Endodermal cell (in vitro differentiated cells): ENCODE results near the gene CD68. TPM values are rescaled to one million over a fixed set of nuclear protein-coding genes. Genes with fewer than 3 reads are reported as not detected.

Source experiments
- DNase-seq: peaks from one replicate; pipeline ENCODE4 v3.0.0-alpha.2; 2017
- H3K27ac ChIP-seq: 2 replicates; pipeline ENCODE4 v1.5.1; 2013; ENCODE audit warnings: mild to moderate bottlenecking, low read depth, low read length, moderate library complexity
- H3K27me3 ChIP-seq: 2 replicates; pipeline ENCODE4 v1.6.1; 2013; ENCODE audit warnings: mild to moderate bottlenecking, low read length, moderate library complexity; ENCODE audit not compliant: insufficient read depth, control insufficient read depth, poor library complexity, severe bottlenecking
- H3K36me3 ChIP-seq: 2 replicates; pipeline ENCODE4 v1.7.0; 2013; ENCODE audit warnings: mild to moderate bottlenecking, low read length, moderate library complexity; ENCODE audit not compliant: control insufficient read depth, insufficient read depth
- H3K4me1 ChIP-seq: one replicate; pipeline ENCODE4 v1.7.0; 2013; ENCODE audit warnings: low read length; ENCODE audit not compliant: control insufficient read depth, insufficient read depth
- H3K4me3 ChIP-seq: 2 replicates; pipeline ENCODE4 v1.5.1; 2013; ENCODE audit warnings: mild to moderate bottlenecking, low read length, moderate library complexity
- H3K9ac ChIP-seq: 2 replicates; pipeline ENCODE4 v1.6.1; 2013; ENCODE audit warnings: mild to moderate bottlenecking, low read length, moderate library complexity; ENCODE audit not compliant: poor library complexity, severe bottlenecking; ENCODE audit errors: extremely low read depth
- H3K9me3 ChIP-seq: 2 replicates; pipeline ENCODE4 v1.6.1; 2013; ENCODE audit warnings: mild to moderate bottlenecking, low read length, moderate library complexity; ENCODE audit not compliant: control insufficient read depth
- H3K27ac Mint-ChIP-seq: 2 replicates; pipeline ENCODE4 v1.8.0; 2020; ENCODE audit warnings: mixed read lengths
- H3K27me3 Mint-ChIP-seq: 2 replicates; pipeline ENCODE4 v1.8.0; 2021; ENCODE audit warnings: mild to moderate bottlenecking, mixed read lengths; ENCODE audit not compliant: insufficient read depth
- H3K36me3 Mint-ChIP-seq: 2 replicates; pipeline ENCODE4 v1.8.0; 2020; ENCODE audit warnings: low read depth, mixed read lengths
- H3K4me1 Mint-ChIP-seq: 2 replicates; pipeline ENCODE4 v1.8.0; 2020; ENCODE audit warnings: mixed read lengths
- H3K4me3 Mint-ChIP-seq: 2 replicates; pipeline ENCODE4 v1.8.0; 2020; ENCODE audit warnings: mild to moderate bottlenecking, moderate library complexity, mixed read lengths
- H3K9me3 Mint-ChIP-seq: 2 replicates; pipeline ENCODE4 v1.8.0; 2020; ENCODE audit warnings: mild to moderate bottlenecking, mixed read lengths
- WGBS, 2 experiments: methylation state at CpG; one replicate each; pipeline versions ENCODE4 v1.1.5 to v1.1.7; 2013; ENCODE audit warnings: missing lambda C conversion rate in 2 of 2, mixed read lengths in 1 of 2; ENCODE audit not compliant: insufficient coverage in 1 of 2, insufficient read length in 1 of 2; 5-methylcytosine and 5-hydroxymethylcytosine counted together
- total RNA-seq, 2 donors: library from RNA; stranded (reverse); fragmentation: NEBNext Ultra II Directional in 1 of 2; extraction: Animal tissue kit (Norgen Biotek cat#: 25700) in 1 of 2; gene quantifications; 2 replicates in 1 of 2; 3 replicates in 1 of 2; pipeline ENCODE4 v1.2.1, GENCODE V29; 2021
- TF ChIP-seq, protein P1 (sequence below): fragments of 200-600 bp; sonication (generic); conservative IDR thresholded peaks from 2 replicates; pipeline ENCODE4 v1.5.0; 2021; ENCODE audit warnings: antibody characterized with exemption, mild to moderate bottlenecking

CD68 gene
- total RNA-seq, 2 donors from 2014 or later: 0.44 TPM; not detected in 1

DNA sequence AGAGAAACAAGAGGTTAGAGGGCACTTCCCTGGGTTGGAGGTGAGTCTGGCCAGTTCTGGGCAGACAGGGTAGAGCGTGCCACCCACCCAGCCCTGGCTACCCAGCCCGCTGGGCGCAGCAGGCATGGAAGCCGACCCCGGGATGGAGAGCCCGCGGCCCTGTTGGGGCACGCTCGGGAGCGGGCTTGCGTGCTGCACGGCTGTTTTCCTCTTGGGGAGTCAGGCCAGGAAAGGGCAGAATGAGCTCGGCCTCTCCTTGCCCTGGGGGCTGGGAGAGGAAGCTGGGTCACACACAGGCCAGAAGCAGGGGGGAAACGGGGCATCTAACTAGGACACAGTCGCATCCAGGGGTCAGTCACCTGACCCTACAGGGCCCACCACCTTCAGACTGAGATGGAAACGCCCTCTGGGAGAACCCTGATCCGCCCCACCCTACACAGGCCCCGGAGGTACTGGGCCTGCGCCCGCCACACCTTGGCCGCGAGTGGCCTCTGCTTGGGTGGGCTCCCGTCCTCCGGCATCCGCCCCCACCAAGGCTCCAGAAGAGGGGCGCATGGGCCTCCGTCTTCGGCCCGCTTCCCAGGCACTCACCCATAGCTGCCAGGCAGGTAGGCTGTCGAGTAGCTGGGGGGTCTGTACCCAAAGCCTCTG is 9.2 kb downstream of the CD68 start:
- Mint-ChIP-seq H3K36me3 (peaks cover 41% of the 10 kb centered on the region), H3K27ac (no peak overlapping the region), H3K4me3 (peak overlapping the region; percentile 53), H3K27me3 (no peaks in the 10 kb centered on the region), H3K4me1 (peaks cover 24% of the 10 kb centered on the region), H3K9me3 (no peaks in the 10 kb centered on the region)
- TF ChIP-seq, protein P1, sequence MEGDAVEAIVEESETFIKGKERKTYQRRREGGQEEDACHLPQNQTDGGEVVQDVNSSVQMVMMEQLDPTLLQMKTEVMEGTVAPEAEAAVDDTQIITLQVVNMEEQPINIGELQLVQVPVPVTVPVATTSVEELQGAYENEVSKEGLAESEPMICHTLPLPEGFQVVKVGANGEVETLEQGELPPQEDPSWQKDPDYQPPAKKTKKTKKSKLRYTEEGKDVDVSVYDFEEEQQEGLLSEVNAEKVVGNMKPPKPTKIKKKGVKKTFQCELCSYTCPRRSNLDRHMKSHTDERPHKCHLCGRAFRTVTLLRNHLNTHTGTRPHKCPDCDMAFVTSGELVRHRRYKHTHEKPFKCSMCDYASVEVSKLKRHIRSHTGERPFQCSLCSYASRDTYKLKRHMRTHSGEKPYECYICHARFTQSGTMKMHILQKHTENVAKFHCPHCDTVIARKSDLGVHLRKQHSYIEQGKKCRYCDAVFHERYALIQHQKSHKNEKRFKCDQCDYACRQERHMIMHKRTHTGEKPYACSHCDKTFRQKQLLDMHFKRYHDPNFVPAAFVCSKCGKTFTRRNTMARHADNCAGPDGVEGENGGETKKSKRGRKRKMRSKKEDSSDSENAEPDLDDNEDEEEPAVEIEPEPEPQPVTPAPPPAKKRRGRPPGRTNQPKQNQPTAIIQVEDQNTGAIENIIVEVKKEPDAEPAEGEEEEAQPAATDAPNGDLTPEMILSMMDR: no peak
- H3K4me3 ChIP-seq: peak overlapping the region; percentile 45
- no peak overlapping the region for H3K27ac ChIP-seq
- H3K36me3 ChIP-seq: peaks cover 66% of the 10 kb centered on the region
- H3K9ac ChIP-seq: no peak overlapping the region
- H3K4me1 ChIP-seq: peaks cover 12% of the 10 kb centered on the region
- peak; percentile 74 for DNase-seq
- H3K27me3 ChIP-seq: no peaks in the 10 kb centered on the region
- 88 to 92% methylated on average over 8 to 30 of the region's 30 CpGs for WGBS, 2 experiments
- H3K9me3 ChIP-seq: no peaks in the 10 kb centered on the region

DNA sequence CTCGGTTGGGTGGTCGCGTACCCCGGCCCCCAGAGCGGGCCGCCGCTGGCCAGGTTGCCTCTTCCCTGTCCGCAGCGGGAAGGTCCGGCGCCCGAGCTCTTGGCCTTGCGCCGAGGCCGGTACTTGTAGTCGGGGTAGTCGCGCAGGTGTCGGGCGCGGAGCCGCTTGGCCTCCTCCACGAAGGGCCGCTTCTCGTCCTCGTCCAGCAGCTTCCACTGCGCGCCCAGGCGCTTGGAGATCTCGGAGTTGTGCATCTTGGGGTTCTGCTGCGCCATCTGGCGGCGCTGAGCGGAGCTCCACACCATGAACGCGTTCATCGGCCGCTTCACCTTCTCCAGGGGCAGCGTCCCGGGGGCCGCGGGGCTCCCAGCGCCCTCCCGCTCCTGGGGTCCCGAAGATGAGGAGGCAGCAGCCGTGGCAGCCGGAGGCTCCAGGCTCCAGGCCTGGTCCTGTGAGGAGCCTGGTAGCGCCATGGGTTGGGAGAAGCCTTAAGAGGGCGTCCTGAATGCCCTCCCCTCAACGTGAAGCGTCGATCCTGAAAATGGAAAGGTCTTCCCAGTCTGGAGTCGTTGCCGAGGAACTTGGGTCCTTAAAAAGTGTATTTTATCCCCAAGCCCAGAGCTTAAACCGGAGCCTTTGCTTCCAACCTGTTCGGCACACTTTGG is 9.9 kb downstream of the CD68 start:
- Histone ChIP-seq H3K27me3 (no peaks in the 10 kb centered on the region), H3K9me3 (no peaks in the 10 kb centered on the region), H3K36me3 (peaks cover 72% of the 10 kb centered on the region), H3K4me1 (peaks cover 12% of the 10 kb centered on the region), H3K4me3 (peak overlapping the region; percentile 45), H3K9ac (peak overlapping the region; percentile 3), H3K27ac (no peak overlapping the region)
- peak; percentile 97 for DNase-seq
- Mint-ChIP-seq H3K36me3 (peaks cover 48% of the 10 kb centered on the region), H3K9me3 (no peaks in the 10 kb centered on the region), H3K4me1 (peaks cover 23% of the 10 kb centered on the region), H3K27me3 (no peaks in the 10 kb centered on the region), H3K4me3 (peak overlapping the region; percentile 53), H3K27ac (peak overlapping the region; percentile 80)
- 49 to 68% methylated on average over 32 to 56 of the region's 56 CpGs for WGBS, 2 experiments
- TF ChIP-seq, protein P1: peak; percentile 95

DNA sequence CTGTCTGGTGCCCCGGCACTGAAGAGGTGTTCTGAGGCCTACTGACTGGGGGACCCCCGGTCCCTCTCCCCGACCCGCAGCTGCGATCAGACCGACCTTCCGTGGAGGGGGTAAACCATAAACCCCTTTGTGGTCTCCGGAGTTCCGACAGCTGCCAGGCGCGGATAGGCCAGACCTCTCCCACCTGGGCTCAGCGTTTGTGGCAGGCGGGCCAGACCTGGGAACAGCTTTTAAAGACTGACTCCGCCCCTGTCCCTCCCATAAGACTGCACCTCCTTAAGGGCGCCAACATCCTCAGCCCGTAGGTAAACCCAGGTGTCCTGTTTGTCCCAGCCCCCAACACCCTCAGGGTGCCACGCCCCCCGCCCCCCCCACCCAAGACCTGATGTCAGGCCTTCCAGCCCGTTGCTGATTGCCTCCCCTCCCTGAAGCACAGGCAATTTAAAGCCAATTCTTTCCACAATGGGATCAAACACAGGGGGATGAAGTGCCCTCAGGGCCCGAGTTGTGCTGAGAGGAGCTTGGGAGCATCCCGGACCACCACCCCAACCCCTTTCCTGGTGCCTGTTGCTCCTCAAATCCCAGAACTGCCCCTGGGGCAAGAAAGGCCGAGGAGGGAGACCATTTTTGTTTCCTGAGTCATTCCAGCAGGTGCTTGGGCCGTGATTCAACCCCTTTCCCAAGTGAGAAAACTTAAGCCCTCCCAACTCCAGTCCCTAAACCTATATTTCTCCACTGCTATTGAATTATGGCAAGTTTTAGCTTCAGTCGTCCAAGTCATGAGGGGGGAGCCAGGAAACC is 10.7 kb downstream of the CD68 start, which contains the start of gene SOX15:
Gene SOX15 (minus strand): TSS at position 204 of the 801 bp plus-strand sequence. CDS start 418 bp downstream, outside the sequence.
- Mint-ChIP-seq H3K27ac (peak within 1 kb of the TSS; percentile 90), H3K9me3 (no peaks in the 10 kb centered on the region), H3K27me3 (no peaks in the 10 kb centered on the region), H3K4me3 (peak within 1 kb of the TSS; percentile 53), H3K36me3 (peaks cover 49% of the 10 kb centered on the region), H3K4me1 (peaks cover 19% of the 10 kb centered on the region)
- Histone ChIP-seq H3K4me1 (peaks cover 12% of the 10 kb centered on the region), H3K36me3 (peaks cover 79% of the 10 kb centered on the region), H3K4me3 (peak within 1 kb of the TSS; percentile 45), H3K27ac (peak within 1 kb of the TSS; percentile 70), H3K9ac (peak within 1 kb of the TSS; percentile 44), H3K27me3 (no peaks in the 10 kb centered on the region), H3K9me3 (no peaks in the 10 kb centered on the region)
- TF ChIP-seq, protein P1: no peak
- peak; percentile 91 for DNase-seq
- 69 to 73% methylated on average over 18 to 24 of the region's 24 CpGs for WGBS, 2 experiments
